Neural cell (in vitro differentiated cells): ENCODE data around the gene KIF1B. TPM values are rescaled to one million over a fixed set of nuclear protein-coding genes. Genes with fewer than 3 reads are reported as not detected.

Experiments used
- H2AFZ ChIP-seq: fragments of 200-600, 300-800 bp; sonication (generic), shearing (Covaris generic); 2 replicates; pipeline ENCODE4 v1.6.0; 2014; ENCODE audit warnings: low read depth, mild to moderate bottlenecking, antibody characterized with exemption, low read length, moderate library complexity
- H3F3A ChIP-seq: fragments of 200-600 bp; shearing (Covaris generic); 2 replicates; pipeline ENCODE4 v1.6.1; 2016; ENCODE audit warnings: mild to moderate bottlenecking, moderate library complexity, mixed read lengths, antibody characterized with exemption, low read length; ENCODE audit not compliant: insufficient read depth, poor library complexity, severe bottlenecking
- H3K27ac ChIP-seq: fragments of 200-600, 300-800 bp; sonication (generic), shearing (Covaris generic); 2 replicates; pipeline ENCODE4 v1.5.1; 2014; ENCODE audit warnings: mild to moderate bottlenecking, low read length, moderate library complexity
- H3K27me3 ChIP-seq: fragments of 300-800, 200-600 bp; sonication (generic), shearing (Covaris generic); 2 replicates; pipeline ENCODE4 v1.6.0; 2014; ENCODE audit warnings: mild to moderate bottlenecking, low read depth, low read length, moderate library complexity; ENCODE audit not compliant: insufficient read depth
- H3K36me3 ChIP-seq: fragments of 300-800, 200-600 bp; sonication (generic), shearing (Covaris generic); 2 replicates; pipeline ENCODE4 v1.5.1; 2014; ENCODE audit warnings: mild to moderate bottlenecking, antibody characterized with exemption, low read length, moderate library complexity; ENCODE audit not compliant: insufficient read depth
- H3K4me2 ChIP-seq: fragments of 300-800, 200-600 bp; sonication (generic), shearing (Covaris generic); 2 replicates; pipeline ENCODE4 v1.6.0; 2014; ENCODE audit warnings: mild to moderate bottlenecking, low read length
- H3K4me3 ChIP-seq: fragments of 300-800, 200-600 bp; sonication (generic), shearing (Covaris generic); 2 replicates; pipeline ENCODE4 v1.5.1; 2014; ENCODE audit warnings: mild to moderate bottlenecking, low read length, moderate library complexity
- H3K79me2 ChIP-seq: fragments of 200-600 bp; shearing (Covaris generic); replicated peaks from 2 replicates; pipeline ENCODE4 v1.6.0; 2014; ENCODE audit warnings: mild to moderate bottlenecking, low read length, moderate library complexity; ENCODE audit not compliant: insufficient read depth
- H3K9ac ChIP-seq: fragments of 300-800, 200-600 bp; sonication (generic), shearing (Covaris generic); 2 replicates; pipeline ENCODE4 v1.6.1; 2016; ENCODE audit warnings: mild to moderate bottlenecking, low read length, mixed read lengths
- H3K9me2 ChIP-seq: fragments of 200-600 bp; shearing (Covaris generic); 2 replicates; pipeline ENCODE4 v1.6.1; 2016; ENCODE audit warnings: mild to moderate bottlenecking, low read length, mixed read lengths; ENCODE audit not compliant: insufficient read depth
- H3K9me3 ChIP-seq: fragments of 200-600, 300-800 bp; sonication (generic), shearing (Covaris generic); 2 replicates; pipeline ENCODE4 v1.6.1; 2016; ENCODE audit warnings: mild to moderate bottlenecking, mixed run types, low read length, moderate library complexity, mixed read lengths
- H4K20me1 ChIP-seq: fragments of 200-600 bp; shearing (Covaris generic); 2 replicates; pipeline ENCODE4 v1.6.1; 2016; ENCODE audit warnings: mild to moderate bottlenecking, mixed run types; ENCODE audit not compliant: insufficient read depth
- CTCF ChIP-seq: fragments of 450-650 bp; IDR thresholded peaks from 2 replicates; pipeline ENCODE4 v1.5.1; 2014; ENCODE audit warnings: antibody characterized with exemption, mild to moderate bottlenecking, moderate library complexity; ENCODE audit not compliant: poor library complexity, severe bottlenecking
- EP300 ChIP-seq: fragments of 450-650 bp; conservative IDR thresholded peaks from 2 replicates; pipeline ENCODE4 v1.6.1; 2014; ENCODE audit warnings: antibody characterized with exemption, mild to moderate bottlenecking, moderate library complexity; ENCODE audit not compliant: poor library complexity, severe bottlenecking
- EZH2 ChIP-seq: fragments of 200-600, 300-800 bp; shearing (Covaris generic), sonication (generic); IDR thresholded peaks from 2 replicates; pipeline ENCODE4 v1.6.1; 2014; ENCODE audit warnings: antibody characterized with exemption, low read length, borderline replicate concordance, mild to moderate bottlenecking; ENCODE audit not compliant: insufficient read depth, poor library complexity, severe bottlenecking
- MXI1 ChIP-seq: fragments of 450-650 bp; conservative IDR thresholded peaks from 2 replicates; pipeline ENCODE4 v1.6.1; 2014; ENCODE audit warnings: antibody characterized with exemption, mild to moderate bottlenecking; ENCODE audit not compliant: poor library complexity, severe bottlenecking
- POLR2AphosphoS5 ChIP-seq: IDR thresholded peaks from 2 replicates; pipeline ENCODE4 v1.6.1; 2012
- RAD21 ChIP-seq: fragments of 450-650 bp; conservative IDR thresholded peaks from 2 replicates; pipeline ENCODE4 v1.6.1; 2014; ENCODE audit warnings: antibody characterized with exemption, mild to moderate bottlenecking, moderate library complexity
- REST ChIP-seq: IDR thresholded peaks from 2 replicates; pipeline ENCODE4 v1.6.1; 2012; ENCODE audit warnings: borderline replicate concordance
- SMC3 ChIP-seq: fragments of 450-650 bp; conservative IDR thresholded peaks from 2 replicates; pipeline ENCODE4 v1.6.1; 2014; ENCODE audit warnings: antibody characterized with exemption, mild to moderate bottlenecking, moderate library complexity; ENCODE audit not compliant: poor library complexity
- TAF1 ChIP-seq: IDR thresholded peaks from 2 replicates; pipeline ENCODE4 v1.6.1; 2012; ENCODE audit warnings: low read depth
- polyA plus RNA-seq: library from polyadenylated mRNA; depleted of rRNA; stranded (reverse); fragments of >200 nt; gene quantifications from 2 replicates; pipeline ENCODE4 v1.2.3, GENCODE V29; 2014

Gene KIF1B
- polyA plus RNA-seq, 1 donor from 2014 or later: 76.4 TPM

GRCh38 chr1:10232163-10232562 is 21.8 kb downstream of the KIF1B start:
- Histone ChIP-seq H3K4me2 (peak overlapping the region; percentile 30), H3F3A (no peaks in the 10 kb centered on the region), H3K9me2 (no peaks in the 10 kb centered on the region), H3K27ac (no peak overlapping the region), H4K20me1 (peaks cover 36% of the 10 kb centered on the region), H3K4me3 (no peak overlapping the region), H3K9me3 (no peaks in the 10 kb centered on the region), H3K79me2 (peaks cover 69% of the 10 kb centered on the region), H3K36me3 (no peaks in the 10 kb centered on the region), H3K27me3 (no peaks in the 10 kb centered on the region), H2AFZ (no peak overlapping the region), H3K9ac (no peak overlapping the region)
- TF ChIP-seq RAD21 (no peak), CTCF (no peak), EZH2 (no peak), SMC3 (no peak), POLR2AphosphoS5 (no peak), REST (no peak), EP300 (no peak), MXI1 (no peak), TAF1 (no peak)

GRCh38 chr1:10236405-10237156 is 26.2 kb downstream of the KIF1B start:
- Histone ChIP-seq H3K79me2 (peaks cover 48% of the 10 kb centered on the region), H3K4me3 (no peak overlapping the region)

More at GRCh38 chr1:10236405-10237156, 26.2 kb downstream of the KIF1B start:
- Histone ChIP-seq H3K27me3 (no peaks in the 10 kb centered on the region), H3K9ac (no peak overlapping the region), H3K4me2 (no peak overlapping the region), H3F3A (no peaks in the 10 kb centered on the region), H3K9me3 (no peaks in the 10 kb centered on the region), H4K20me1 (peaks cover 25% of the 10 kb centered on the region), H3K36me3 (no peaks in the 10 kb centered on the region), H2AFZ (no peak overlapping the region), H3K9me2 (no peaks in the 10 kb centered on the region), H3K27ac (no peak overlapping the region)
- TF ChIP-seq RAD21 (no peak), EP300 (no peak), CTCF (no peak), SMC3 (no peak), MXI1 (no peak), EZH2 (no peak), POLR2AphosphoS5 (no peak), TAF1 (no peak), REST (no peak)
